Hepatocyte (in vitro differentiated cells): ENCODE results near the gene IL34. TPM values are rescaled to one million over a fixed set of nuclear protein-coding genes. Genes with fewer than 3 reads are reported as not detected.
"Not testable (repeated sequence)": the region's sequence is repeated elsewhere in the genome, so short reads cannot be mapped to it uniquely, and the experiment has no call there.

Source experiments
- DNase-seq: peaks from one replicate; pipeline ENCODE4 v3.0.0-alpha.2; 2016; ENCODE audit warnings: low spot score
- H2AFZ ChIP-seq: fragments of 200-600 bp; sonication (generic); 2 replicates; pipeline ENCODE4 v1.6.0; 2016; ENCODE audit warnings: antibody characterized with exemption, mild to moderate bottlenecking
- H3K27ac ChIP-seq: fragments of 200-600 bp; sonication (generic); 2 replicates; pipeline ENCODE4 v1.5.1; 2016; ENCODE audit warnings: mild to moderate bottlenecking
- H3K27me3 ChIP-seq: fragments of 200-600 bp; sonication (generic); 2 replicates; pipeline ENCODE4 v1.6.1; 2016
- H3K36me3 ChIP-seq: fragments of 200-600 bp; sonication (generic); replicated peaks from 2 replicates; pipeline ENCODE4 v1.5.1; 2016; ENCODE audit warnings: low read depth; ENCODE audit not compliant: insufficient read depth
- H3K4me1 ChIP-seq: fragments of 200-600 bp; sonication (generic); 2 replicates; pipeline ENCODE4 v1.5.1; 2016; ENCODE audit warnings: mild to moderate bottlenecking, moderate library complexity; ENCODE audit not compliant: insufficient read depth
- H3K4me2 ChIP-seq: fragments of 200-600 bp; sonication (generic); 2 replicates; pipeline ENCODE4 v1.6.0; 2016
- H3K4me3 ChIP-seq: fragments of 200-600 bp; sonication (generic); 2 replicates; pipeline ENCODE4 v1.5.1; 2016; ENCODE audit warnings: mild to moderate bottlenecking
- H3K79me2 ChIP-seq: fragments of 200-600 bp; sonication (generic); 2 replicates; pipeline ENCODE4 v1.6.0; 2017; ENCODE audit warnings: mild to moderate bottlenecking
- H3K9me2 ChIP-seq: fragments of 200-600 bp; sonication (generic); replicated peaks from 2 replicates; pipeline ENCODE4 v1.6.0; 2017; ENCODE audit warnings: mild to moderate bottlenecking; ENCODE audit not compliant: insufficient read depth
- H3K9me3 ChIP-seq: fragments of 200-600 bp; sonication (generic); 2 replicates; pipeline ENCODE4 v1.5.1; 2016; ENCODE audit warnings: low read depth, mild to moderate bottlenecking
- H4K20me1 ChIP-seq: fragments of 200-600 bp; sonication (generic); 2 replicates; pipeline ENCODE4 v1.6.0; 2016; ENCODE audit warnings: mild to moderate bottlenecking; ENCODE audit not compliant: insufficient read depth, poor library complexity, severe bottlenecking
- EZH2 ChIP-seq: fragments of 200-600 bp; sonication (generic); IDR thresholded peaks from 2 replicates; pipeline ENCODE4 v1.6.1; 2016; ENCODE audit warnings: antibody characterized with exemption, mild to moderate bottlenecking, borderline replicate concordance
- EZH2phosphoT487 ChIP-seq: fragments of 200-600 bp; sonication (generic); IDR thresholded peaks from one replicate; pipeline ENCODE4 v1.6.1; 2018; ENCODE audit warnings: antibody characterized with exemption, mild to moderate bottlenecking, low read depth, moderate library complexity; ENCODE audit not compliant: unreplicated experiment, severe bottlenecking
- WGBS: methylation state at CpG from one replicate; pipeline ENCODE4 v1.1.6; 2016; ENCODE audit warnings: low lambda C conversion rate; ENCODE audit errors: missing lambda C conversion rate; 5-methylcytosine and 5-hydroxymethylcytosine counted together
- polyA plus RNA-seq: library from polyadenylated mRNA; unstranded; fragments of >200 nt; fragmentation: Nextera tagmentation; extraction: Ambion mirVana; gene quantifications from 2 replicates; pipeline ENCODE4 v1.2.1, GENCODE V29; 2016
- total RNA-seq: library from RNA; depleted of rRNA; stranded (reverse); fragments of >200 nt; gene quantifications from 2 replicates; pipeline ENCODE4 v1.2.3, GENCODE V29; 2014
- TF ChIP-seq, protein P1 (sequence below): fragments of 200-600 bp; sonication (generic); IDR thresholded peaks from 2 replicates; pipeline ENCODE4 v1.5.1; 2016; ENCODE audit warnings: antibody characterized with exemption, mild to moderate bottlenecking; ENCODE audit not compliant: poor library complexity

The IL34 gene
- total and polyA plus RNA-seq, 2 experiments from 2014 or later: 0.48 to 2.2 TPM

DNA sequence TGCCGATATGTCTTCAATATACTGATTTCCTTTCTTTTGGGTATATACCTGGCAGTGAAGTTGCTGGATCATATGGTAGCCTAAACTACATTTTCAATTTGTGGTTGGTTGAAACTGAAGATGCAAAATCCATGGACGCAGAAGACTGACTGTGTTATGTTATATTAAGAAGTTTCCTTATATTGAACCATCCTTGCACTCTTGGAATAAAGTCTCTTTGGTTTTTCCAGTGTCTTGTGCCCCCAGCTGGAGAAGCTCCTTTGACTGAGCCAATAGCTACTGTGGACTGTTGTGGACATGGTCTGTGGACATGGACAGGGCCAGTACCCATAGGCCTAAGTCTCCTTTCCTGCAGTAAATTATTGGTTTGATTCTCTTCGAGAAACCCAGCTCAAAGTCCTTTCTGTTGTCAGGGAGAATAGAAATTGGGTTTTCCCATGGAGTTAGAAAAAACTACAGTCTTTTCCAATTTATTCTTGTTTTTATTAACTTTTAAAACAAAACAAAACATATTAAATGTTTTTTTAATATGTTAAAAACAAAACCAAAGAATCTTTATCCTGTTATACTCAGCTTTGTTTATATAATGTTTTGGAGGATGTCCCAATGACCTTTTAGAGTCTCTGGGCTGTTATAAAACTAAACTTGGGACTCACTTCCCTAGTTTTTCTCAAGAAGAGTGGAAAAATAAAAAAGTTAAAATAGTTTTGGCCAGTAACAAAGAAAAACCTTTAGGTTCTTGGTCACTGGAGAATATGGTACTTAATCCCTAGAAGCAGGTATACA, 15.2 kb upstream of the IL34 start:
- Histone ChIP-seq H3K4me3 (no peak overlapping the region), H3K9me3 (no peaks in the 10 kb centered on the region), H2AFZ (no peak overlapping the region), H3K27me3 (no peaks in the 10 kb centered on the region), H3K79me2 (no peaks in the 10 kb centered on the region), H3K27ac (no peak overlapping the region), H3K4me2 (no peak overlapping the region), H3K36me3 (no peaks in the 10 kb centered on the region), H4K20me1 (no peaks in the 10 kb centered on the region), H3K9me2 (no peaks in the 10 kb centered on the region), H3K4me1 (no peaks in the 10 kb centered on the region)
- 90% methylated on average over 3 of the region's 3 CpGs for WGBS
- no peak for DNase-seq
- TF ChIP-seq EZH2 (no peak), EZH2phosphoT487 (no peak)
- TF ChIP-seq, protein P1, sequence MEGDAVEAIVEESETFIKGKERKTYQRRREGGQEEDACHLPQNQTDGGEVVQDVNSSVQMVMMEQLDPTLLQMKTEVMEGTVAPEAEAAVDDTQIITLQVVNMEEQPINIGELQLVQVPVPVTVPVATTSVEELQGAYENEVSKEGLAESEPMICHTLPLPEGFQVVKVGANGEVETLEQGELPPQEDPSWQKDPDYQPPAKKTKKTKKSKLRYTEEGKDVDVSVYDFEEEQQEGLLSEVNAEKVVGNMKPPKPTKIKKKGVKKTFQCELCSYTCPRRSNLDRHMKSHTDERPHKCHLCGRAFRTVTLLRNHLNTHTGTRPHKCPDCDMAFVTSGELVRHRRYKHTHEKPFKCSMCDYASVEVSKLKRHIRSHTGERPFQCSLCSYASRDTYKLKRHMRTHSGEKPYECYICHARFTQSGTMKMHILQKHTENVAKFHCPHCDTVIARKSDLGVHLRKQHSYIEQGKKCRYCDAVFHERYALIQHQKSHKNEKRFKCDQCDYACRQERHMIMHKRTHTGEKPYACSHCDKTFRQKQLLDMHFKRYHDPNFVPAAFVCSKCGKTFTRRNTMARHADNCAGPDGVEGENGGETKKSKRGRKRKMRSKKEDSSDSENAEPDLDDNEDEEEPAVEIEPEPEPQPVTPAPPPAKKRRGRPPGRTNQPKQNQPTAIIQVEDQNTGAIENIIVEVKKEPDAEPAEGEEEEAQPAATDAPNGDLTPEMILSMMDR: no peak

DNA sequence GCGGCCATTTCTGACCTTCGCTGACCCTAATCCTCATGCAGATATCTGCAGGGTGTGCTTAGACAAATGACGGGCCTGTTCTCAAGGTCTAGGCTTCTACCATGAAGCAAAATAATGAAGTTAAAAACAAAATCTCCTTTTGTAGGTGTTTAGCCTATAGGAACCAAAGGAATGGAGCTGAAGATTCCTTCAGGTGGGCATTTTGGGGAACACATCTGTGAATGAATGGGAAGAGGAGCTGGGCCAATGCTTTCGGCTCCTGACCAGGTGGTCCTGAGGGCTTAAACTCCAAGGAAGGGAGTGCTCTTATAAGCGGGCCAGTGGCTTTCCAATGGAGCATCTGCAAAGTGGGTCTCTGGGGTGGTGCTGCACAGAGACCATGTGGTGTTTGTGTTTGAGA, 14.1 kb upstream of the IL34 start:
- 85% methylated on average over 5 of the region's 5 CpGs for WGBS
- Histone ChIP-seq H3K9me2 (no peaks in the 10 kb centered on the region), H3K4me1 (no peaks in the 10 kb centered on the region), H3K79me2 (no peaks in the 10 kb centered on the region), H2AFZ (no peak overlapping the region), H4K20me1 (no peaks in the 10 kb centered on the region), H3K27me3 (no peaks in the 10 kb centered on the region), H3K4me2 (no peak overlapping the region), H3K27ac (no peak overlapping the region), H3K4me3 (no peak overlapping the region), H3K9me3 (no peaks in the 10 kb centered on the region), H3K36me3 (no peaks in the 10 kb centered on the region)
- TF ChIP-seq EZH2 (no peak), EZH2phosphoT487 (no peak)
- TF ChIP-seq, protein P1: no peak
- DNase-seq: no peak

DNA sequence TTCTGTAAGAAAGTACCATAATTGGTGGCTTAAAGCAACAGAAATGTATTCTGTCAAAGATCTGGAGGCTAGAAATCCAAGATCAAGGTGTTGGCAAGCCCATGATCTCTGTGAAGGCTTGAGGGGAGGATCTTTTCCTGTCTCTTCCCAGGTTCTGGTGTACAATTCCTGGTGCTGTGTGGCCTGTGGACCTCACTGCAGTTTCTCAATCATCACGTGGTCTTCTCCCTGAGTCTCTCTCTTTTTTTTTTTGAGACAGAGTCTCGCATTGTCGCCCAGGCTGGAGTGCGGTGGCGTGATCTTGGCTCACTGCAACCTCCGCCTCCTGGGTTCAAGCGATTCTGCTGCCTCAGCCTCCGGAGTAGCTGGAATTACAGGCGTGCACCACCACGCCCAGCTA, 12.7 kb upstream of the IL34 start:
- not testable (repeated sequence) for H3K9me2 ChIP-seq, H3K36me3 ChIP-seq, H3K4me2 ChIP-seq, H3K4me3 ChIP-seq, DNase-seq, H3K27me3 ChIP-seq, H3K4me1 ChIP-seq, H3K27ac ChIP-seq, H3K79me2 ChIP-seq, H4K20me1 ChIP-seq, H3K9me3 ChIP-seq, H2AFZ ChIP-seq
- WGBS: 97% methylated on average over 10 of the region's 10 CpGs

DNA sequence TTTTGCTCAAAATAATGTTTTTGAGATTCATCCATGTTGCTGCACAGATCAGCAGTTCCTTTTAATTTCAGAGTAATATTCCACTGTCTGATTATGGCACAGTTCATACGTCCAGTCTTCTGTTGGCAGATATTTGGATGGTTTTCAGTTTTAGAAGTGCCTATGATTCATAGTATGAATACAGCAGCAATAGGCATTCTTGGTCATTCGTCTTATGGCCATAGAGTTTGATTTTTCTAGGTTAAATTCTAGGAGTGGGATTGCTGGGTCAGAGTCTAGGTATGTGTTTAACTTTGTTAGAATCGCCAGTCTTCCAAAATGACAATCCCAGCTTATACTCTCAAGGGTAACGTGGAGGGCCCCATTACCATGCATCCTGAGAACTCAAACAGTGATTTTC, 11.5 kb upstream of the IL34 start:
- Histone ChIP-seq H3K36me3 (no peaks in the 10 kb centered on the region), H3K79me2 (no peaks in the 10 kb centered on the region), H3K9me3 (no peaks in the 10 kb centered on the region), H4K20me1 (no peaks in the 10 kb centered on the region), H3K4me1 (peaks cover 7% of the 10 kb centered on the region), H3K27ac (no peak overlapping the region), H3K27me3 (no peaks in the 10 kb centered on the region), H2AFZ (no peak overlapping the region), H3K4me2 (no peak overlapping the region), H3K9me2 (no peaks in the 10 kb centered on the region), H3K4me3 (no peak overlapping the region)
- no peak for DNase-seq
- TF ChIP-seq EZH2 (no peak), EZH2phosphoT487 (no peak)
- TF ChIP-seq, protein P1: no peak
- 90% methylated on average over 4 of the region's 4 CpGs for WGBS
